Measurements from ENCODE around the gene TAF7.

- TF ChIP-seq ARNTL (CRISPR knock-in tag; IDR thresholded peaks at IDR 0.05; ENCODE audit: borderline replicate concordance, low read depth) = no peak
- TF ChIP-seq RARB (CRISPR knock-in tag; IDR thresholded peaks at IDR 0.05) = no peak
- no peak for TF ChIP-seq ZFP30 (CRISPR knock-in tag; IDR thresholded peaks at IDR 0.05)
- TF ChIP-seq TOX (CRISPR knock-in tag; IDR thresholded peaks at IDR 0.05; ENCODE audit: borderline replicate concordance) = no peak
- TF ChIP-seq CSDC2 (CRISPR knock-in tag; IDR thresholded peaks at IDR 0.05) = no peak
- no peak for TF ChIP-seq PATZ1 (CRISPR knock-in tag; IDR thresholded peaks at IDR 0.05; ENCODE audit: borderline replicate concordance)
- TF ChIP-seq BACH2 (CRISPR knock-in tag; IDR thresholded peaks at IDR 0.05; ENCODE audit: borderline replicate concordance) = no peak
- no peak for TF ChIP-seq ZFP3 (CRISPR knock-in tag; IDR thresholded peaks at IDR 0.05)
- no peak for TF ChIP-seq ZC3H10 (CRISPR knock-in tag; IDR thresholded peaks at IDR 0.05)
- TF ChIP-seq ZNF70 (CRISPR knock-in tag; IDR thresholded peaks at IDR 0.05) = no peak
- no peak for TF ChIP-seq ISL1 (CRISPR knock-in tag; IDR thresholded peaks at IDR 0.05)
- TF ChIP-seq OSR1 (CRISPR knock-in tag; IDR thresholded peaks at IDR 0.05) = no peak
- no peak for TF ChIP-seq GLIS3 (CRISPR knock-in tag; IDR thresholded peaks at IDR 0.05)
- no peak for TF ChIP-seq SNAI2 (CRISPR knock-in tag; IDR thresholded peaks at IDR 0.05)
Measured at GRCh38 chr5:141322261-141322660, 1.7 kb upstream of the TAF7 start.

All from SK-N-SH treated with all-trans-retinoic acid at 6 μM for 48 hours (cell line).